H1 (cell line): ENCODE results near the gene MAOA.

Experiments used
- E2F6 ChIP-seq: IDR thresholded peaks from 2 replicates; pipeline ENCODE4 v1.6.1; 2012; ENCODE audit warnings: inconsistent platforms
- GTF2F1 ChIP-seq: IDR thresholded peaks from 2 replicates; pipeline ENCODE4 v1.6.1; 2012; ENCODE audit warnings: low read depth, low read length, improper control_type of control experiment, borderline replicate concordance
- MAFK ChIP-seq: IDR thresholded peaks from 2 replicates; pipeline ENCODE4 v1.6.1; 2012; ENCODE audit warnings: low read depth, mild to moderate bottlenecking, improper control_type of control experiment, low read length
- PHF8 ChIP-seq: fragments of 200-600 bp; sonication (generic); conservative IDR thresholded peaks from 2 replicates; pipeline ENCODE4 v1.7.1; 2012; ENCODE audit warnings: low read depth, mild to moderate bottlenecking, inconsistent platforms, low read length, moderate library complexity
- RNF2 ChIP-seq: fragments of 200-900, 300-1000 bp; sonication (generic); IDR thresholded peaks from 2 replicates; pipeline ENCODE4 v1.7.1; 2016; ENCODE audit warnings: borderline replicate concordance, low read depth, mild to moderate bottlenecking, antibody characterized with exemption, low read length; ENCODE audit not compliant: poor library complexity, severe bottlenecking; ENCODE audit errors: missing control alignments
- TAF1 ChIP-seq: IDR thresholded peaks from 2 replicates; pipeline ENCODE4 v1.6.1; 2011; ENCODE audit warnings: mild to moderate bottlenecking, low read depth, low read length
- YY1 ChIP-seq: IDR thresholded peaks from 2 replicates; pipeline ENCODE4 v1.6.1; 2011; ENCODE audit warnings: low read depth, mild to moderate bottlenecking, low read length

- TF ChIP-seq TAF1 (no peak), MAFK (no peak), GTF2F1 (no peak), YY1 (no peak), PHF8 (no peak), E2F6 (no peak), RNF2 (no peak)
Observed at GRCh38 chrX:43664258-43664657, 8.2 kb downstream of the MAOA start.
